ENCODE data around the gene SHROOM4.

DNA sequence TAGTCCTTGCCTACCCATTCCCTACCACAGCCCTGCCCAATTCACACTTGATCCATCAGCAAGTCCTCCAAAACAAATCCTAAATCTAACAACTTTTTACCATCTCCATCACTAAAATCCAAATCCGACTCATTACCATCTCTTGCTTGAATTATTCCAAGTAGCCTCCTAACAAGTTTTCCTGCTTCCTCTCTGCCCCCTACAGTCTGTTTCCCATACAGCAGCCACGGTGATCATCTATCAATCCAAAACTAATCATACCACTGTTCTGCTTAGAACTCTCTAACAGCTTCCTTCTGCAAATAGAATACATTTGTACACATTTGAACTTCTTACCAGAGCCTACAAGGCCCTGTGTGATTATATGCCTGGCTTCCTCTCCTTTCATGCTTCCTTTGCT lies 133.0 kb downstream of the SHROOM4 start:
- no peak for TF ChIP-seq POLR2A (IDR thresholded peaks at IDR 0.05)
- TF ChIP-seq, protein P1, sequence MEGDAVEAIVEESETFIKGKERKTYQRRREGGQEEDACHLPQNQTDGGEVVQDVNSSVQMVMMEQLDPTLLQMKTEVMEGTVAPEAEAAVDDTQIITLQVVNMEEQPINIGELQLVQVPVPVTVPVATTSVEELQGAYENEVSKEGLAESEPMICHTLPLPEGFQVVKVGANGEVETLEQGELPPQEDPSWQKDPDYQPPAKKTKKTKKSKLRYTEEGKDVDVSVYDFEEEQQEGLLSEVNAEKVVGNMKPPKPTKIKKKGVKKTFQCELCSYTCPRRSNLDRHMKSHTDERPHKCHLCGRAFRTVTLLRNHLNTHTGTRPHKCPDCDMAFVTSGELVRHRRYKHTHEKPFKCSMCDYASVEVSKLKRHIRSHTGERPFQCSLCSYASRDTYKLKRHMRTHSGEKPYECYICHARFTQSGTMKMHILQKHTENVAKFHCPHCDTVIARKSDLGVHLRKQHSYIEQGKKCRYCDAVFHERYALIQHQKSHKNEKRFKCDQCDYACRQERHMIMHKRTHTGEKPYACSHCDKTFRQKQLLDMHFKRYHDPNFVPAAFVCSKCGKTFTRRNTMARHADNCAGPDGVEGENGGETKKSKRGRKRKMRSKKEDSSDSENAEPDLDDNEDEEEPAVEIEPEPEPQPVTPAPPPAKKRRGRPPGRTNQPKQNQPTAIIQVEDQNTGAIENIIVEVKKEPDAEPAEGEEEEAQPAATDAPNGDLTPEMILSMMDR (IDR thresholded peaks at IDR 0.05): peak in 3 of 5 experiments; percentile 7 to 26 (median 10)
